Stimulated activated CD4-positive, alpha-beta T cell treated with anti-CD3 and anti-CD28 coated beads, Interleukin-4, amount 100 ng/mL, for 24 hours (primary cell): Measurements from ENCODE around the gene UBQLN1.
"Not testable (repeated sequence)": the region's sequence is repeated elsewhere in the genome, so short reads cannot be mapped to it uniquely, and the experiment has no call there.

Experiments used
- DNase-seq: peaks from one replicate; pipeline ENCODE4 v3.0.0-alpha.2; 2020

Gene UBQLN1

GRCh38 chr9:83630938-83631457 is 76.8 kb downstream of the UBQLN1 start:
- no peak for DNase-seq

DNA sequence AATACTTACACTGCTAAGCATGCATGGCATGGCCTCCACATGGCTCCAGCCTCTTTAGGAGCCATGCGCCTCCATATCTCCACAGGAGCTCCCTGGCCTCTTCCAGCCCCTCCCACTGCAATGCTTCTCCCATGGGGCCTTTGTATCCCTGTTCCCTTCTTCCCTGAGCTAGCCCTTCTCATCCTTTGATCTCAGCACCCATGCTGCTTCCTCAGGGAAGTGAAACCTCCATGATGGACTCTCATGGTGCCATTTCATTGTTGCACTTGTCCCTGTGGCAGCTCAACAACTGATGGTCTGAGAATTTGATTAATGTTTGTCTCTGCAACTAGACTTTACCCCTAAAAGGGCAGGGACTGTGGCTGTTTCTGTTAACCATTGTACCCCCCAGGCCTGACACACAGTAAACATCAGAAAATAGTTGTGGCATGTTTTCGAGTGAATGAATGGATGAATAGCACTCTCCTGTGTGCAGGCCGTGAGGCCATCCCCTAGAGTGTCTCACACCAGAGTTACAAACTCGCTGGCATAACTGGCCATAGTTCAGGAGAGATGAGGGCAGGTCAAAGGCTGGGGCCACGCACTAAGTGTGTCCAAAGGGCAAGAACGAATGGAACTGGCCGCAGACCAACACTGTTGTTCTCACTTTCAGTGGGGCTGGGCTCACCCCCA is 78.2 kb downstream of the UBQLN1 start:
- no peak for DNase-seq

GRCh38 chr9:83628540-83628939 is 79.2 kb downstream of the UBQLN1 start:
- DNase-seq = no peak

GRCh38 chr9:83625178-83625577 is 82.6 kb downstream of the UBQLN1 start:
- no peak for DNase-seq

DNA sequence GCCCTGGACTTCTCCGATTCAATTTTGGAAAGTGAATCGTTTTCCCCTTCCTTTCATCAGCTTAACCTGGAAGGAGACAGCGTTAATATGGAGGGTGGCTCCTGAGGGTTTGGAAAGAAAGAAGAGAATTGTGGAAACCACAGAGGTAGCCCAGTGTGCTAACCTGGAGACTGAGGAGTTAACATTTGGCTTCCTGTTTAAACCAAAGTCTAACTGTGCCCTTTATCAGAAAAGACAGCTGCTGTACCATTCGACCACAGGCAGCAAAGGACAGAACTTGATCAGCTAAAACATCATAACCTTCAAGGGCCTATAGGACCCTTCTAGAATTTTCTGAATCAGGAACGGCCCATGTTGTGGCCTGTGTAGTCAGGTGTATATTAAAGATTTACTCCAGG is 84.1 kb downstream of the UBQLN1 start:
- no peak for DNase-seq

DNA sequence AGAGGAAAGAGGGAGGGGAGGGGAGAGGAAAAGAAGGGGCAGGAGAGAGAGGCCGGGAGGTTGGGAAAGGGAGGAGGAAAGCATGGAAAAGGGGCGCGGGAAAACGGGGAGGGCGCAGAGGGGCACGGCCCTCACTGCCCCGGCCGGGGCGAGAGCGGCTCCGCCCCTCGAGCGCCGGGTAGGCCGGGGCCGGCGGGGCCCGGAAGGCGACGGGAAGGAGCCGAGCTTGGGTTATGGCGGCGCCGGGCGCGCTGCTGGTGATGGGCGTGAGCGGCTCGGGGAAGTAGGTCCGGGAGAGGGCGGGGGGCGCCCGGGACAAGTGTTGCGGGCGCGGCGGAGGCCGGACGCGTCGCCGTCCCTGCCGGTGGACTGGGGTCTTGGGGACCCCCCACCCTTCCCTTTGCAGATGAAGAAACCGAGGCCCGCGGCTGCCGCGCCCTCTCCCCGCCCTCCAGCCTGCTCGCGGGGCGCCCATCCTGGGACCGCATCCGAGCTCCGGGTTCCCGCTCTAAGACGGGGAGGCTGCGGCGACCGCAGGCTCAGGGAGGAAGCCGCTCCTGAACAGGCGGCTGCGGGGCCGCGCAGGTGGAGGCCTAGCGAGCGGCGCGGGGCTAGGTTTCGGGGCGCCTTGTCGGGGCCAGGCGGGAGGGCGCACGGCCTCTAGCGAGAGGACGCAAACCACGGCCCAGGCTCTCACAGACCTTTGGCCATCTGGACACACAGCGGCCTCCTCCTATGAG is 84.6 kb downstream of the UBQLN1 start, which contains the start of gene IDNK:
Gene IDNK, plus strand, starts transcription at position 205 of the 740 bp plus-strand sequence. Its CDS starts 29 bp downstream, at position 234.
- DNase-seq = peak; percentile 61

- peak; percentile 62 for DNase-seq
Measured at GRCh38 chr9:83622433-83622938, 85.3 kb downstream of the UBQLN1 start.

DNA sequence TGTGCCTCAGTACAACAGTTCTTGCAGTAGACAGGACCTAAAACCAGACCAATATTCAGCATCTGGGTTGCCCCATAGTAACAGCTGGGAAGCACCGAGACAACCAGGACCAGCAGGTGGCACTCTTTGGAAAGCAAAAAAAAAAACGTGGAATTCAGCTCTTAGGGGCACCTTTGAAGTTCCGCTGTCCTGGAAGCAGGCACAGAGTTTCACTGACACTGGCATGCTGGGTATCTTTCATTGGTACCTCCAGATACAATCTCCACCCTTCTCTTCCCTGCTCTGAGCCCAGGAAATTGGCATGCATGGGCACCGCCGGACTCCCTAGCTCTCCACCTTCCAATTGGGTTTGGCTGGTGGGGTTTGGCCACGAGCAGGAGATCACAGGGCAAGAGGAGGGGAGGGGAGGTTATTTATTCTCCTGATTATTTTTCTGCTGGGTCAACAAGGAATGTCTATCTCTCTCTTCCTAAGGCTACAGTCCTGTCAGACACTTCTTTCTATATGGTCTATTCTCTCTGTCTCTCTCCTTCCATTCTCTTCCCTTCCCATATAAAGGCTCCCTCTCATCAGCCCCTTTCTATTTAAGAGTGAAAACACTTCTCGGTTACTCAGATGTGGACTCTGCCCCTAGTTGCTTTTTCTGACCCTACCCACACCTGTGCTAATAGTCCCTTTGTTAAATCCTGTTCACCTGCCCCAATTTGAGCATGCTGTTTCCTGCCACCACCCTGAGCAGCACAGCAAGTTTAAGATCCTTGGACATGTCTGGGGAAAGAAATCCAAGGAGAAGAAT is 86.7 kb downstream of the UBQLN1 start:
- DNase-seq = peak; percentile 38

- no peak for DNase-seq
Measured at GRCh38 chr9:83617299-83617698, 90.5 kb downstream of the UBQLN1 start.

DNA sequence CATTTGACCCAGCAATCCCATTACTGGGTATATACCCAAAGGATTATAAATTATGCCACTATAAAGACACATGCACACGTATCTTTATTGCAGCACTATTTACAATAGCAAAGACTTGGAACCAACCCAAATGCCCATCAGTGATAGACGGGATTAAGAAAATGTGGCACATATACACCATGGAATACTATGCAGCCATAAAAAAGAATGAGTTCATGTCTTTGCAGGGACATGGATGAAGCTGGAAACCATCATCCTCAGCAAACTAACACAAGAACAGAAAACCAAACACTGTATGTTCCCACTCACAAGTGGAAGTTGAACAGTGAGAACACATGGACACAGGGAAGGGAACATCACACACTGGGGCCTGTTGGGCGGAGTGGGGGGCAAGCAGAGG is 94.5 kb downstream of the UBQLN1 start:
- DNase-seq = not testable (repeated sequence)
